Measurements from ENCODE around the gene GLI3.

Gene GLI3

GRCh38 chr7:42099470-42100155, 137.4 kb downstream of the GLI3 start:
- DNase-seq, result no peak

- no peak for DNase-seq
These were observed 137.9 kb downstream of the GLI3 start for GRCh38 chr7:42099066-42099465.

- no peak for DNase-seq
These were observed 139.3 kb downstream of the GLI3 start for GRCh38 chr7:42097752-42098151.

GRCh38 chr7:42096681-42097561, 140.1 kb downstream of the GLI3 start:
- no peak for DNase-seq

GRCh38 chr7:42096268-42096667, 140.7 kb downstream of the GLI3 start:
- no peak for DNase-seq

GRCh38 chr7:42095791-42096190, 141.2 kb downstream of the GLI3 start:
- DNase-seq, result no peak

GRCh38 chr7:42093349-42093905, 143.6 kb downstream of the GLI3 start:
- DNase-seq, result no peak

- DNase-seq, result peak; percentile 85
These were observed 145.3 kb downstream of the GLI3 start for GRCh38 chr7:42091461-42092291.

- DNase-seq, result no peak
These were observed 146.2 kb downstream of the GLI3 start for GRCh38 chr7:42090806-42091205.

- DNase-seq, result no peak
These were observed 147.0 kb downstream of the GLI3 start for GRCh38 chr7:42090056-42090455.

GRCh38 chr7:42087616-42088015, 149.4 kb downstream of the GLI3 start:
- no peak for DNase-seq

- no peak for DNase-seq
These were observed 151.5 kb downstream of the GLI3 start for GRCh38 chr7:42085531-42085930.

GRCh38 chr7:42084263-42084662, 152.7 kb downstream of the GLI3 start:
- no peak for DNase-seq

- DNase-seq, result no peak
These were observed 153.7 kb downstream of the GLI3 start for GRCh38 chr7:42083284-42083683.

GRCh38 chr7:42082144-42082543, 154.9 kb downstream of the GLI3 start:
- DNase-seq, result peak; percentile 51

GRCh38 chr7:42081671-42082070, 155.3 kb downstream of the GLI3 start:
- DNase-seq, result no peak

GRCh38 chr7:42080841-42081586, 156.0 kb downstream of the GLI3 start:
- DNase-seq, result no peak

GRCh38 chr7:42077271-42078135, 159.5 kb downstream of the GLI3 start:
- DNase-seq, result no peak

GRCh38 chr7:42076870-42077269, 160.1 kb downstream of the GLI3 start:
- DNase-seq, result no peak

- no peak for DNase-seq
These were observed 161.6 kb downstream of the GLI3 start for GRCh38 chr7:42075418-42075817.

- no peak for DNase-seq
These were observed 162.9 kb downstream of the GLI3 start for GRCh38 chr7:42074076-42074475.

Measured in kidney glomerular epithelial cell (primary cell).